OCI-LY7 (cell line): ENCODE data around the gene CTNNA2. TPM values are rescaled to one million over a fixed set of nuclear protein-coding genes. Genes with fewer than 3 reads are reported as not detected.

Experiments used
- BruUV-seq: library from RNA; stranded (reverse); fragments of 400-500 nt; replicated peaks from 2 replicates; lab custom pipeline; 2021; lab: Mats Ljungman, UMichigan
- CTCF ChIA-PET: fragments of 300-600 bp; sonication (Branson Sonifier 250); formaldehyde crosslinking; loops from one replicate; lab custom pipeline; 2022; ENCODE audit warnings: antibody characterized with exemption; ENCODE audit not compliant: unreplicated experiment; lab: Charles Lee
- POLR2A ChIA-PET: fragments of 300-600 bp; sonication (Branson Sonifier 250); formaldehyde crosslinking; loops from one replicate; lab custom pipeline; 2022; ENCODE audit warnings: antibody characterized with exemption; lab: Charles Lee
- DNase-seq: peaks from one replicate; pipeline ENCODE4 v3.0.0-alpha.2; 2015; ENCODE audit warnings: low spot score
- H2AFZ ChIP-seq: fragments of 200-600 bp; sonication (generic), shearing (Covaris generic); 2 replicates; pipeline ENCODE4 v1.6.1; 2014; ENCODE audit warnings: mild to moderate bottlenecking, antibody characterized with exemption, low read length, moderate library complexity
- H3K27ac ChIP-seq: fragments of 200-600 bp; sonication (generic); 2 replicates; pipeline ENCODE4 v1.5.1; 2014; ENCODE audit warnings: mixed run types, low read depth, mild to moderate bottlenecking, moderate library complexity, low read length, inconsistent platforms; ENCODE audit not compliant: poor library complexity, severe bottlenecking
- H3K36me3 ChIP-seq: fragments of 200-600 bp; sonication (generic); 2 replicates; pipeline ENCODE4 v1.6.1; 2014; ENCODE audit warnings: mild to moderate bottlenecking, antibody characterized with exemption, low read length, moderate library complexity, mixed read lengths; ENCODE audit not compliant: insufficient read depth
- H3K4me1 ChIP-seq: fragments of 200-600 bp; sonication (generic); 2 replicates; pipeline ENCODE4 v1.5.1; 2014; ENCODE audit warnings: mild to moderate bottlenecking, low read length; ENCODE audit not compliant: insufficient read depth, poor library complexity, severe bottlenecking
- H3K4me2 ChIP-seq: fragments of 200-600 bp; sonication (generic); 2 replicates; pipeline ENCODE4 v1.6.1; 2014; ENCODE audit warnings: mild to moderate bottlenecking, low read length
- H3K4me3 ChIP-seq: fragments of 200-600 bp; sonication (generic); 2 replicates; pipeline ENCODE4 v1.5.1; 2014; ENCODE audit warnings: mild to moderate bottlenecking, low read depth, low read length; ENCODE audit not compliant: poor library complexity, severe bottlenecking
- H3K79me2 ChIP-seq: fragments of 200-600 bp; sonication (generic); 2 replicates; pipeline ENCODE4 v1.6.1; 2016; ENCODE audit warnings: low read depth, mild to moderate bottlenecking, low read length, moderate library complexity, mixed read lengths; ENCODE audit not compliant: insufficient read depth
- H3K9me2 ChIP-seq: fragments of 200-600 bp; sonication (generic); 2 replicates; pipeline ENCODE4 v1.6.1; 2016; ENCODE audit warnings: mild to moderate bottlenecking, low read length, mixed read lengths; ENCODE audit not compliant: insufficient read depth
- H3K9me3 ChIP-seq: fragments of 200-600 bp; sonication (generic); 2 replicates; pipeline ENCODE4 v1.6.1; 2014; ENCODE audit warnings: mild to moderate bottlenecking, mixed run types, low read length, mixed read lengths
- H4K20me1 ChIP-seq: fragments of 200-600 bp; sonication (generic); 2 replicates; pipeline ENCODE4 v1.6.1; 2014; ENCODE audit warnings: mild to moderate bottlenecking, antibody characterized with exemption, low read length, moderate library complexity, mixed read lengths; ENCODE audit not compliant: insufficient read depth
- EZH2phosphoT487 ChIP-seq: fragments of 200-600 bp; sonication (generic); IDR thresholded peaks from 2 replicates; pipeline ENCODE4 v1.6.1; 2018; ENCODE audit warnings: low read depth, borderline replicate concordance, mild to moderate bottlenecking, mixed run types, antibody characterized with exemption, low read length, moderate library complexity, mixed read lengths
- intact Hi-C: fragments of 100-400 bp; cut with micrococcal nuclease; formaldehyde crosslinking; loops from one replicate; pipeline ENCODE4 v1.10.0; 2022; ENCODE audit not compliant: unreplicated experiment
- total RNA-seq, 2 experiments: library from RNA; depleted of rRNA in 1 of 2; stranded (reverse); fragments of >200 nt in 1 of 2; shearing (Covaris generic) in 1 of 2; gene quantifications; 2 replicates each; pipeline ENCODE4 v1.2.3, GENCODE V29; 2014 to 2022
- TF ChIP-seq, protein P1 (sequence below): fragments of 200-600 bp; sonication (generic); conservative IDR thresholded peaks from 2 replicates; pipeline ENCODE4 v1.5.1; 2014; ENCODE audit warnings: mild to moderate bottlenecking, antibody characterized with exemption, low read length, moderate library complexity, mixed read lengths

The CTNNA2 gene
- total RNA-seq, 2 experiments from 2014 or later = 0.19 to 2.7 TPM

DNA sequence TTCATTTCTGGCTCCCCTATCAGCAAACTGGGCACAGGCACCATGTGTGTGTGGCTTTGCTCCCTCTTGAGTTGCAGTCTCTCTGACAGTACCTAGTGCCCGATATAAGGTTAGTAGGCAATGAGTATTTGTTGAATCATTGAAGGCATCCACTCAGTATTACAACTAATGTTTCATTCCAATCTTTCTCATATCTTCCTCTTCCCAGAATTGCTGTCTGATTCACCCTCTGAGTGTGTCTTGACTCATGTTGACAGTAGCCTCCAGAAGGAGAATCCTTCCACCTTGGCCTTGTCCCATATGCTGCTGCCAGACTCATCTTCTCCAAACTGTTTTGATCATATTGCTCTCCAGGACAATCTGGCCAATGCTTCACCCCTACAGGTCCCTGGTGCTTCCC, 589.2 kb downstream of the CTNNA2 start:
- DNase-seq = no peak
- Histone ChIP-seq H3K27ac (no peak overlapping the region), H2AFZ (no peak overlapping the region), H3K4me3 (no peak overlapping the region), H3K36me3 (no peaks in the 10 kb centered on the region), H3K79me2 (no peaks in the 10 kb centered on the region), H4K20me1 (no peaks in the 10 kb centered on the region), H3K9me2 (no peaks in the 10 kb centered on the region), H3K4me2 (no peak overlapping the region), H3K4me1 (no peaks in the 10 kb centered on the region), H3K9me3 (no peaks in the 10 kb centered on the region)
- no TSS peak for BruUV-seq
- intact Hi-C loops = no loop called here
- ChIA-PET CTCF (no interaction called here), POLR2A (no interaction called here)
- no peak for TF ChIP-seq EZH2phosphoT487
- TF ChIP-seq, protein P1, sequence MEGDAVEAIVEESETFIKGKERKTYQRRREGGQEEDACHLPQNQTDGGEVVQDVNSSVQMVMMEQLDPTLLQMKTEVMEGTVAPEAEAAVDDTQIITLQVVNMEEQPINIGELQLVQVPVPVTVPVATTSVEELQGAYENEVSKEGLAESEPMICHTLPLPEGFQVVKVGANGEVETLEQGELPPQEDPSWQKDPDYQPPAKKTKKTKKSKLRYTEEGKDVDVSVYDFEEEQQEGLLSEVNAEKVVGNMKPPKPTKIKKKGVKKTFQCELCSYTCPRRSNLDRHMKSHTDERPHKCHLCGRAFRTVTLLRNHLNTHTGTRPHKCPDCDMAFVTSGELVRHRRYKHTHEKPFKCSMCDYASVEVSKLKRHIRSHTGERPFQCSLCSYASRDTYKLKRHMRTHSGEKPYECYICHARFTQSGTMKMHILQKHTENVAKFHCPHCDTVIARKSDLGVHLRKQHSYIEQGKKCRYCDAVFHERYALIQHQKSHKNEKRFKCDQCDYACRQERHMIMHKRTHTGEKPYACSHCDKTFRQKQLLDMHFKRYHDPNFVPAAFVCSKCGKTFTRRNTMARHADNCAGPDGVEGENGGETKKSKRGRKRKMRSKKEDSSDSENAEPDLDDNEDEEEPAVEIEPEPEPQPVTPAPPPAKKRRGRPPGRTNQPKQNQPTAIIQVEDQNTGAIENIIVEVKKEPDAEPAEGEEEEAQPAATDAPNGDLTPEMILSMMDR = no peak

DNA sequence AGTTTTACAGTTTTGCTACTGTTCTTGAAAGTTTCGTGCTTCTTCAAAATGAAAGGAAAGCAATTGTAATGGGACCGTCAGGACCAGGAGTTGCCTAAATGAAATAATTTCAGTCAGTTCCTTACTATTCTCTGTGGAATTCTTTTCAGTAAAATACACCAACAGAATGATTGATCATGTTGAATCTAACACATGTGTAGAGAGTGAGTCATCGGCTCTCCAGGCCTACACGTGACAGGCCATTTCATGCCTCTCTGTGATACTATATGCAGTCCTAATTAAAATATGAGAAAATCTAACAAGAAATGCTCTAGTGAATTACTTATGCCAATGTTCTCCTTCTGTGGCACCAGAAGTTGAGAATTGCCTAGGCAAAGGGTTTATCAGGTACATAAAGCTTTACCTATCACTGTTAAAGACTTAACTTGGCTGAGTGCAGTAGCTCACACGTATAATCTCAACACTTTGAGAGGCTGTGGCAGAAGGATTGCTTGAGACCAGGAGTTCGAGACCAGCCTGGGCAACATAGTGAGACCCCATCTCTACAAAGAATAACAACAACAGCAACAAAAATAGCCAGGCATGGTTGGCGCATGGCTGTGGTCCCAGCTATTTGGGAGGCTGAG, 592.3 kb downstream of the CTNNA2 start:
- POLR2A ChIA-PET = no interaction called here
- Histone ChIP-seq H3K9me3 (no peaks in the 10 kb centered on the region), H3K4me1 (no peaks in the 10 kb centered on the region), H3K4me3 (no peak overlapping the region), H3K79me2 (no peaks in the 10 kb centered on the region), H3K36me3 (no peaks in the 10 kb centered on the region), H2AFZ (no peak overlapping the region), H3K4me2 (no peak overlapping the region), H3K27ac (no peak overlapping the region), H3K9me2 (no peaks in the 10 kb centered on the region), H4K20me1 (no peaks in the 10 kb centered on the region)
- BruUV-seq = no TSS peak
- intact Hi-C loops = no loop called here
- CTCF ChIA-PET = no interaction called here
- no peak for TF ChIP-seq EZH2phosphoT487
- TF ChIP-seq, protein P1 = no peak
- DNase-seq = no peak

DNA sequence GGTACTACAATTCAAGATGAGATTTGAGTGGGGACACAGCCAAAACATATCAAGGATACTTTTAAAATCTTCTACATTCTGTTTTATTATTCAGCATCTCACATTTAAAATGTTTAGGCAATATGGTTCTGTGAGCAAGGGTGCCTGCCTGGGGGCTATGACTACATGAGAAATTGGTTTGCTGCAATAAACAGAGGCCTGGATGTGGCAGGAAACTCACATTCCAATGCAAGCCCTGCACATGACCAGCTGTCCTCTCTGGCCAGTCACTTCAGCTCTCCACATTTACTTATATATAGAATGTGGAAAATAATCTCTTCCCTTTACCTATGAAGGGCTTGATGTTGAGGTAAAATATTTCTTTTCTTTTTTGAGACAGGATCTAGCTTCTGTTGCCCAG, 598.3 kb downstream of the CTNNA2 start:
- BruUV-seq = no TSS peak
- TF ChIP-seq EZH2phosphoT487 = no peak
- TF ChIP-seq, protein P1 = no peak
- Histone ChIP-seq H3K36me3 (no peaks in the 10 kb centered on the region), H3K9me2 (no peaks in the 10 kb centered on the region), H3K4me3 (no peak overlapping the region), H4K20me1 (no peaks in the 10 kb centered on the region), H3K4me1 (no peaks in the 10 kb centered on the region), H3K27ac (no peak overlapping the region), H2AFZ (no peak overlapping the region), H3K79me2 (no peaks in the 10 kb centered on the region), H3K4me2 (no peak overlapping the region), H3K9me3 (no peaks in the 10 kb centered on the region)
- CTCF ChIA-PET = no interaction called here
- POLR2A ChIA-PET = no interaction called here
- intact Hi-C loops = no loop called here
- no peak for DNase-seq
